Right cardiac atrium (tissue), 5 donors: ENCODE measurements around the gene TMEM18. TPM values are rescaled to one million over a fixed set of nuclear protein-coding genes. Genes with fewer than 3 reads are reported as not detected.

Source experiments
- ATAC-seq, 2 donors: fragments of 200-7000 bp; cut with Tn5 transposase; one replicate each; pipeline versions ENCODE4 v1.8.0 to v1.9.1; 2020; ENCODE audit warnings: moderate library complexity in 2 of 2, mild to moderate bottlenecking in 1 of 2
- DNase-seq, 3 donors: peaks; one replicate each; pipeline ENCODE4 v3.0.0-alpha.2; 2020
- H3K27ac ChIP-seq: one replicate; pipeline ENCODE4 v1.5.1; 2013; ENCODE audit warnings: mild to moderate bottlenecking, low read length, control low read depth, moderate library complexity
- H3K27me3 ChIP-seq: one replicate; pipeline ENCODE4 v1.6.1; 2013; ENCODE audit not compliant: control insufficient read depth, insufficient read depth
- H3K4me1 ChIP-seq: one replicate; pipeline ENCODE4 v1.6.1; 2013; ENCODE audit warnings: low read length; ENCODE audit not compliant: control insufficient read depth, insufficient read depth
- H3K4me3 ChIP-seq: one replicate; pipeline ENCODE4 v1.5.1; 2013; ENCODE audit warnings: low read length, control low read depth
- H3K9me3 ChIP-seq: one replicate; pipeline ENCODE4 v1.6.1; 2013; ENCODE audit warnings: low read length; ENCODE audit not compliant: control insufficient read depth
- WGBS: extraction: QIAGEN DNeasy Blood & Tissue Kit; methylation state at CpG from one replicate; pipeline ENCODE4 v1.1.7; 2013; 5-methylcytosine and 5-hydroxymethylcytosine counted together
- intact Hi-C, 4 donors: fragments of 100-400 bp; cut with DNase I; formaldehyde crosslinking; loops; one replicate each; pipeline versions ENCODE4 v1.11.0 to v1.14.0; 2022 to 2023
- polyA plus RNA-seq: library from polyadenylated mRNA; stranded (reverse); fragments of 200-250 nt; gene quantifications from one replicate; pipeline ENCODE4 v1.2.3, GENCODE V29; 2013
- total RNA-seq, 4 donors: library from RNA; stranded (reverse); fragmentation: NEBNext Ultra II Directional; extraction: Animal tissue kit (Norgen Biotek cat#: 25700); gene quantifications; one replicate each; pipeline ENCODE4 v1.2.1, GENCODE V29; 2021
- donor health status: healthy with polysubstance abuse.
- donor health status: DM: no; HTN: yes; CAD: no.
- donor health status: DM: no; HTN: no; CAD: no.
- donor health status: DM: no; HTN: yes; CAD: no; lungs with severe emphysema.
- donor health status: DM: yes; HTN: yes; CAD: no.

The TMEM18 gene
- total and polyA plus RNA-seq, 5 donors: 10.6 to 16.4 (median 14.8) TPM

DNA sequence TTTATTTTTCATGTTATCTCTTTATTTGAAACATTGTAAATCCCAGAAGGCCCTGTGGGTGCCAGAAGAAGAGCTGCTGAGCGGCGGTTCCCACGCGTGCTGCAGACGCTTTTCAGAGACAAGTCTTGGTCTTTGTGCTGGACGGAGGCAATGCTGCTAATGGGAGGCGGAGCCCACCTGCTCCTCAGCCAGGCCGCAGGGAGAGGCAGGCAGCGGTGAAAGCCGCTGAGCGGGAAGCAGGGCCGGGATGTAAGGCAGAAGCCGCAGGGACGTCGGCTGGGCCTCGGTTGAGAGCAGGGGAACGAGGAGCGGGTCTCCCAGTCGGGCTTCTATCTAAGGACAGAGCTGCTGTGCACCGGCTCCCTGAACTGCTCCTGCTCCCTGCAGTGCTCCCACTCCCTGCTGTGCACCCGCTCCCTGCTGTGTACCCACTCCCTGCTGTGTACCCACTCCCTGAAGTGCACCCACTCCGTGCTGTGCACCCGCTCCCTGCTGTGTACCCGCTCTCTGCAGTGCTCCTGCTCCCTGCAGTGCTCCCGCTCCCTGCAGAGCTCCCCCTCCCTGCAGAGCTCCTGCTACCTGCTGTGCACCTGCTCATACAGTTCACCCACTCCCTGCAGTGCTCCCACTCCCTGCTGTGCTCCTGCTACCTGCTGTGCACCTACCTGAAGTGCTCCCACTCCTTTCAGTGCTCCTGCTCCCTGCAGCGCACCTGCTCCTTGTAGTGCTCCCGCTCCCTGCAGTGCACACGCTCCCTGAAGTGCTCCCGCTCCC lies 16.4 kb downstream of the TMEM18 start:
- H3K4me3 ChIP-seq: no peak overlapping the region

DNA sequence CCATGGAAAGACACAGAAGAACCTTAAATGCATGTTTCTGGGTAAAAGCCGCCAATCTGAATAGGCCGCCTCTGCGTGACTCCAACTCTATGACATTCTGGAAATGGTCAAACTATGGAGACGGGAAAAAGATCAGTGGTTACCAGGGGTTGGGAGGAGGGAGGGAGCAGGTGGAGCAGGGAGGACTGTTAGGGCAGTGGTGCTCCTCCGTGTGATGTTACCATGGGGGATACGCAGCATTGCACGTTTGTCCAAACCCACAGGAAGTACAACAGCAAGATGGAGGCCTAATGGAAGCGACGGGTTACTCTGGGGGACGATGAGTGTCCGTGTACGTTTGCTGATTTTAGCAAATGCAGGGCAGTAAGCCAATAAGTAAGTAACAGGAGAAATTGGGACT lies 17.2 kb downstream of the TMEM18 start:
- Histone ChIP-seq H3K9me3 (no peaks in the 10 kb centered on the region), H3K4me3 (no peak overlapping the region), H3K27me3 (no peaks in the 10 kb centered on the region), H3K27ac (no peak overlapping the region), H3K4me1 (no peaks in the 10 kb centered on the region)
- DNase-seq (no peak), ATAC-seq (no peak)
- 77% methylated on average over 12 of the region's 12 CpGs for WGBS
- intact Hi-C loops: no loop called here

More for the DNA sequence above, 16.4 kb downstream of the TMEM18 start:
- no peaks in the 10 kb centered on the region for H3K4me1 ChIP-seq
- no peaks in the 10 kb centered on the region for H3K9me3 ChIP-seq
- intact Hi-C loops: no loop called here
- ATAC-seq (no peak), DNase-seq (no peak)
- no peaks in the 10 kb centered on the region for H3K27me3 ChIP-seq
- WGBS: 45% methylated on average over 29 of the region's 29 CpGs
- no peak overlapping the region for H3K27ac ChIP-seq

DNA sequence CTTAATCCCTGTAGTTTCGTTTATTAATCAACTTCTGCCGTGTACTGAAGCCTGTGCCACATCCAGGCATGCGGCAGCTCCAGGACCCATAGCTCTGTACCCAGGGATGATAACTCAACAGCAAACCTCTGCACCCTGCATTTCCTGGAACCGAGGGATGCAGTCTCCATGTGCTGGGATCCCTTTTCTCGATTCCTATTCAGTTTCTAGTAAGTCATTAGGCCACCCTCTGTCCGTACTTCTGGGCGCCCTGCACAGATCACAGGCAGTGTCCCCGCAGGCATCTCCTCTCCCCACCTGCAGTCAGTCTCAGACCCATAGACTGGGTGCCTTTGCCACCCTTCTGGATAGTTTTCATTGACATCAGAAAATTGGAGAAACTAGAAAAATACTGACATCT lies 18.8 kb downstream of the TMEM18 start:
- H3K27me3 ChIP-seq: no peaks in the 10 kb centered on the region
- H3K27ac ChIP-seq: no peak overlapping the region
- no peak for DNase-seq
- H3K4me3 ChIP-seq: no peak overlapping the region
- WGBS: 90% methylated on average over 8 of the region's 8 CpGs
- H3K4me1 ChIP-seq: no peaks in the 10 kb centered on the region
- no peaks in the 10 kb centered on the region for H3K9me3 ChIP-seq
- ATAC-seq: no peak
- intact Hi-C loops: no loop called here

DNA sequence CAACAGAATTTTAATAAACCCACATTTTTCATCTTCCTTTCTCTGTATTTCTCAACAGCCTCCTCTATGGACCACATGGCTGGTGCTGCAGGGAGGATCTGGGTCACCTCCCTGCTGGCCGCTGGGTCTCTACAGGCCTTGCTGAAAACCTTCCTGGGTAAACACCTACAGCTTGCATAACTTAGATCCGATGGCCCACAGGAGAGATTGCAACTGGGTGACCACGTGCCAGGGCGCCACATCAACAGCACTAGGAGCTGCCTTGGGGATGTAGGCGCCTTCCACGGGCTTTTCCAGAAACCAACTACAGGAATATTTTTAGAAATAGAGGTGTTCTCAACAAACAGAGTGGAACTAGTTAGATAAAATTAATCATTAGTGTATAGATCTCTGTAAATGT lies 19.4 kb downstream of the TMEM18 start:
- intact Hi-C loops: no loop called here
- WGBS: 83% methylated on average over 6 of the region's 6 CpGs
- no peak overlapping the region for H3K27ac ChIP-seq
- no peaks in the 10 kb centered on the region for H3K27me3 ChIP-seq
- ATAC-seq (no peak), DNase-seq (no peak)
- H3K9me3 ChIP-seq: no peaks in the 10 kb centered on the region
- H3K4me3 ChIP-seq: no peak overlapping the region
- H3K4me1 ChIP-seq: no peaks in the 10 kb centered on the region

DNA sequence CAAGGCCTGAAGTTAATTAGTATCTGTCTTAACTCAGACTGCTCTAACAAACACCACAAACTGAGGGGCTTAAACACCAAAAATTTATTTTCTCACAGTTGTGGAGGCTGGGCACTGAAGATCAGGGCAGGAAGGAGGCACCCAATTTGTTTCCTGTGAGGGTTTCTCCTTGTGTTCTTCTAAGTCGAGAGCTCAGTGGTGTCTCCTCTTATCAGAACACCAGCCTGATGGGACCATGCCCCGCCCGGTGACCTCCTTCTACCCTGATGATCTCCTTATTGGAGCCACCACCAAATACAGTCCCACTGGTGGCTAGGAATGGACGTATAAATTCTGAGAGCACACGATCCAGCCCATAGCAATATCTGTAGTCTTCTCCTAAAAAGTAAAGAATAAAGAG lies 20.5 kb downstream of the TMEM18 start:
- 72% methylated on average over 5 of the region's 5 CpGs for WGBS

DNA sequence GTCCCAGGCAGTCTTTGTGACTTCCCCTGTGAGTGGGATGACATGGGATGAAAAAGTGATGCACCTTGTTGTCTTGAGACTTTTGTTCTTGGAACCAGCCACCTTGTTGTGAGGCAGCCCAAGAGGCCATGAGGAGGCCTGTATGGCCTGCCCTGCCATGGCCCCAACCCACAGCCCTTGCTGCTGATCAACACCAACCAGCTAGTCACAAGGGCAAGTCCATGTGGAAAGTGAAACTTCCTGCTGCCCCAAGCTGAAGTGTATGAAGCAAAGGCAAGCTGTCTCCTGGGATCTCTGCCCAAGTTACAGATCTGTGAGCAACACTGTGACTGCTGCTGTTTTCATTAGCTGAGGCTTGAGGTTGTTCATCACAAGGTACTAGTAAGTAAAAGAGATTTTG lies 21.6 kb downstream of the TMEM18 start:
- Histone ChIP-seq H3K4me1 (no peaks in the 10 kb centered on the region), H3K27me3 (no peaks in the 10 kb centered on the region), H3K4me3 (no peak overlapping the region), H3K27ac (no peak overlapping the region), H3K9me3 (no peaks in the 10 kb centered on the region)
- ATAC-seq: no peak
- DNase-seq: no peak
- intact Hi-C loops: no loop called here

More for the DNA sequence above, 20.5 kb downstream of the TMEM18 start:
- DNase-seq: no peak
- intact Hi-C loops: no loop called here
- Histone ChIP-seq H3K27ac (no peak overlapping the region), H3K27me3 (no peaks in the 10 kb centered on the region), H3K4me1 (no peaks in the 10 kb centered on the region), H3K9me3 (no peaks in the 10 kb centered on the region), H3K4me3 (no peak overlapping the region)
- ATAC-seq: no peak

DNA sequence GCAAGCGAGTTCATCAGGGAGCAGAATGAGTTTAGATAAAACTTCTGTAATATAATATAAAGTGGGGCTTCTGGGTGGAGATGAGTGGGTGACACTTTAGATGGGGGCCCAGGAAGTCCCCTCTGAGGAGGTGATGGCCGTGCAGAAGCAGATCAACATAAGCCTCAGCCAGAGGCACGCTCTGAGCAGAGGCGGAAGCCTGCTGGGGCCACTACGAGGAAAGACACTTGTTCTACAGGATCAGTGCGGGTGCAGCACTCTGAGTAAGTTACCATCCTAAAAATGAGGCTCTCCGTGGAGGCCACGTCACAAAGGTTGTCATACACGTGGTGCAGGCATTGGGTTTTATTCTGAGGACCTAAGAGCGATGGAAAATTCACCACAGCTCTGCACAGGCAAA lies 22.3 kb downstream of the TMEM18 start:
- ATAC-seq: no peak

DNA sequence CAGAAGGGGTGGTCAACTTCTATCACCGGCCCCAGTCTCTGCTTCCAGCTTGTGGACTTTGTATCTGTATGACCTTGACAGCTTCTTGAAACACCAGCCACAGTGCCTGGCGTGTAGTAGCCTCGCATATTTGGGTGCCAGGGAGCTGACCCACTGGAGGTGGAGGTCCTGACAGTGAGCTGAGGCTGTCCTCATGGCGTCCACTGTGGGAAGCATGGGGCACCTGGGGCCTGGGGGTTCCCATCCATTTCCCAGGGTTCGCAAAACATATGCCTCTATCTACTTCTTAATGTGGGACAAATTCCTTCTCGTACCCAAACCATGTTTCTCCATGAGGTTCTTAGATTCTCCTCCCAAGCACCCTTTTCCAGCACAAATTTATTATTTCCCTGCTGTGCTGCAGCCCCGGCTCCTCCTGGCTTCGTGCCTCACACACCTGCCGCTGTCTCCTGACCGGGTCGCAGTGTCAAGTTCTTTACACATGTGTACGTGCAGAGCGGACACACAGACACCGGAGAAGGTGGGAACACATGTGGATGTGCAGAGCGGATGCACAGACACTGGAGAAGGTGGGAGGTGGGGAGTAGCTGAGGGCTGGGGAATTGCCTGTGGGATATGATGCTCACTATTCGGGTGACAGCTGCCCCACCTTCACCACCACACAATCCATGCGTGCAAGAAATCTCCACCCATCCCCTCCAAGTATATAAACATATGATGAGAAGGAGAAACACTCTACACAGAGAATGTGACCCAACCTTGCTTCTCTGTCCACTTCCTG lies 23.4 kb downstream of the TMEM18 start:
- intact Hi-C loops: no loop called here
- no peaks in the 10 kb centered on the region for H3K27me3 ChIP-seq
- no peak overlapping the region for H3K27ac ChIP-seq
- ATAC-seq (no peak), DNase-seq (peak in 1 of 3 donors; percentile 15)
- H3K4me1 ChIP-seq: no peaks in the 10 kb centered on the region
- WGBS: 84% methylated on average over 17 of the region's 17 CpGs
- no peak overlapping the region for H3K4me3 ChIP-seq
- H3K9me3 ChIP-seq: no peaks in the 10 kb centered on the region

More for the DNA sequence above, 22.3 kb downstream of the TMEM18 start:
- no peak for DNase-seq
- H3K27me3 ChIP-seq: no peaks in the 10 kb centered on the region
- intact Hi-C loops: no loop called here
- WGBS: 77% methylated on average over 10 of the region's 10 CpGs
- no peaks in the 10 kb centered on the region for H3K9me3 ChIP-seq
- H3K27ac ChIP-seq: no peak overlapping the region
- H3K4me3 ChIP-seq: no peak overlapping the region
- H3K4me1 ChIP-seq: no peaks in the 10 kb centered on the region

DNA sequence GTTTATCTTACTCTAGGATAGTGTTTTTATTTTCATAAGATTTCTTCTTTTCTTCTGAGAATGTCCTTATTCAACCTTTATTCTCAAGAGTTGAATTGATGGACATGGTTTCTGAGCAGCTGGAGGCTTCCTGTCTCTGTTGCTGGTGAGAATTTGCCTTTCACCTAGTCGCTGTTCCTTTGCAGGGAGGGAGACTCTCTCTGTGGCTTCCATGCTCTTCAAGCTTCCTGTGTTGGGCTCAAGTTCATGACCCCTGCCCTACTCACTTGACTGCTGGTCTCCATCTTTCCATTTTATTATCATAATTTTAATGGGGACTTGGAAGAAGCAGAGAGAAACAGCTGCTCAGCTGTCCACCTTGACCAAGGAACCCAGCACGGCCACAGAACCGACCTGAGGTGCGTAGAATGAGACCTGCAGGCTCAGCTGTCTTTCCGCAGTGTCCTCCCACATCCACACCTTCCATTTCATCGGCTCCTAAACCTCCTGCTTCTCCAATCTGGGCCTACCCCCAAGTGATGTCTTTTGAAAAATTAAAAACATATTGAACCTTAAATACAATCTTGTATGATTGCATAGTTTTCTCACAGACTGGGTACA lies 24.2 kb downstream of the TMEM18 start:
- no peak for DNase-seq

DNA sequence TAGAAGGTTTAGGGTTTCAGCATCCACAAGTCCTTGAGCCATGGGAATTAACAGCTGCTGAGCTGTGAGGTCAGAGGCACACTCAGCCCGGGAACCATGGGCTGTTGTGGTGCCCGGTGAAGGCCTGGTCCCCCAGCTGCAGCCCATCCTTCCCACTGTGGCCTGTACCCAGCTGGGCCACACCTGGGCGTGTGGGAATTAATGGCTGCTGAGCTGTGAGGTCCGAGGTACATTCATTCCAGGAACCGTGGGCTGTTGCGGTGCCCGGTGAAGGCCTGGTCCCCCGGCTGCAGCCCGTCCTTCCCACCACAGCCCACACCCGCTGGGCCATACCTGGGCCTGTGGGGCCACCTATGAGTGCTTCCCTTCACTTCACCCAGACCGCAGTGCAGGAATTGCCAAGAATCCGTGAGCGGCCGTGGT lies 25.2 kb downstream of the TMEM18 start:
- 91% methylated on average over 14 of the region's 14 CpGs for WGBS
- intact Hi-C loops: no loop called here
- Histone ChIP-seq H3K27ac (no peak overlapping the region), H3K4me3 (no peak overlapping the region), H3K4me1 (no peaks in the 10 kb centered on the region), H3K27me3 (no peaks in the 10 kb centered on the region), H3K9me3 (no peaks in the 10 kb centered on the region)
- DNase-seq: no peak
- ATAC-seq: no peak

More for the DNA sequence above, 24.2 kb downstream of the TMEM18 start:
- no peak for ATAC-seq
- WGBS: 88% methylated on average over 6 of the region's 6 CpGs
- H3K4me1 ChIP-seq: no peaks in the 10 kb centered on the region
- no peaks in the 10 kb centered on the region for H3K27me3 ChIP-seq
- intact Hi-C loops: no loop called here
- H3K4me3 ChIP-seq: no peak overlapping the region
- no peaks in the 10 kb centered on the region for H3K9me3 ChIP-seq
- no peak overlapping the region for H3K27ac ChIP-seq
